ENCODE data around the gene NEUROD1.

NEUROD1 gene

DNA sequence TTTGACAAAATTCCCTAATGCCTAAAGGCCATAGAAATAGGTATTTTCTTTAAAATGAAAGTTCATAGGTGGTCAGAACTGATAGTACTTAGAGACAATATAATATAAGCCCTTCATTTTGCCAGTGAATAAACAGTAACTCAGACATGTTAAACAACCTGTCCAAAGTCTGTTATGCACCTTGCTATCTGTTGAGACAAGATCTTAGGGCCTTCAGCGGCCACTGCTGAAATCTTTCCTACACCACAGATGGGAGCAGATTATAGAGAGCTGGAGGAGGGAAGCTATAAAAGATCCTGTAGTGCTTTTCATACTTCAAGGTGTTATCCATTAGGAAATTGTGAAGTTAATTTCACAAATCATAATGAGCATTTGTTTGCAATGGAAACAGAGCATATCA, 37.2 kb downstream of the NEUROD1 start:
- TF ChIP-seq, protein P1, sequence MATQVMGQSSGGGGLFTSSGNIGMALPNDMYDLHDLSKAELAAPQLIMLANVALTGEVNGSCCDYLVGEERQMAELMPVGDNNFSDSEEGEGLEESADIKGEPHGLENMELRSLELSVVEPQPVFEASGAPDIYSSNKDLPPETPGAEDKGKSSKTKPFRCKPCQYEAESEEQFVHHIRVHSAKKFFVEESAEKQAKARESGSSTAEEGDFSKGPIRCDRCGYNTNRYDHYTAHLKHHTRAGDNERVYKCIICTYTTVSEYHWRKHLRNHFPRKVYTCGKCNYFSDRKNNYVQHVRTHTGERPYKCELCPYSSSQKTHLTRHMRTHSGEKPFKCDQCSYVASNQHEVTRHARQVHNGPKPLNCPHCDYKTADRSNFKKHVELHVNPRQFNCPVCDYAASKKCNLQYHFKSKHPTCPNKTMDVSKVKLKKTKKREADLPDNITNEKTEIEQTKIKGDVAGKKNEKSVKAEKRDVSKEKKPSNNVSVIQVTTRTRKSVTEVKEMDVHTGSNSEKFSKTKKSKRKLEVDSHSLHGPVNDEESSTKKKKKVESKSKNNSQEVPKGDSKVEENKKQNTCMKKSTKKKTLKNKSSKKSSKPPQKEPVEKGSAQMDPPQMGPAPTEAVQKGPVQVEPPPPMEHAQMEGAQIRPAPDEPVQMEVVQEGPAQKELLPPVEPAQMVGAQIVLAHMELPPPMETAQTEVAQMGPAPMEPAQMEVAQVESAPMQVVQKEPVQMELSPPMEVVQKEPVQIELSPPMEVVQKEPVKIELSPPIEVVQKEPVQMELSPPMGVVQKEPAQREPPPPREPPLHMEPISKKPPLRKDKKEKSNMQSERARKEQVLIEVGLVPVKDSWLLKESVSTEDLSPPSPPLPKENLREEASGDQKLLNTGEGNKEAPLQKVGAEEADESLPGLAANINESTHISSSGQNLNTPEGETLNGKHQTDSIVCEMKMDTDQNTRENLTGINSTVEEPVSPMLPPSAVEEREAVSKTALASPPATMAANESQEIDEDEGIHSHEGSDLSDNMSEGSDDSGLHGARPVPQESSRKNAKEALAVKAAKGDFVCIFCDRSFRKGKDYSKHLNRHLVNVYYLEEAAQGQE (IDR thresholded peaks at IDR 0.05; ENCODE audit: insufficient read depth in 1 of 2, low read depth in 2 of 2, low read length in 2 of 2) = no peak
- TF ChIP-seq TAF1 (IDR thresholded peaks at IDR 0.05; ENCODE audit: borderline replicate concordance, insufficient read depth, low read length) (no peak), POLR2AphosphoS5 (IDR thresholded peaks at IDR 0.05; ENCODE audit: low read depth, low read length) (no peak), SIN3A (IDR thresholded peaks at IDR 0.05; ENCODE audit: borderline replicate concordance, insufficient read depth, low read length) (no peak), FOXP2 (optimal IDR thresholded peaks at IDR 0.05; ENCODE audit: borderline replicate concordance, extremely low read depth, extremely low read length, insufficient read depth) (no peak)

- TF ChIP-seq POLR2AphosphoS5 (IDR thresholded peaks at IDR 0.05; ENCODE audit: low read depth, low read length) (no peak), FOXP2 (optimal IDR thresholded peaks at IDR 0.05; ENCODE audit: borderline replicate concordance, extremely low read depth, extremely low read length, insufficient read depth) (no peak), SIN3A (IDR thresholded peaks at IDR 0.05; ENCODE audit: borderline replicate concordance, insufficient read depth, low read length) (no peak), TAF1 (IDR thresholded peaks at IDR 0.05; ENCODE audit: borderline replicate concordance, insufficient read depth, low read length) (no peak)
- TF ChIP-seq, protein P1 (IDR thresholded peaks at IDR 0.05; ENCODE audit: insufficient read depth in 1 of 2, low read depth in 2 of 2, low read length in 2 of 2) = no peak
Observed at GRCh38 chr2:181642086-181642485, 38.2 kb downstream of the NEUROD1 start.

DNA sequence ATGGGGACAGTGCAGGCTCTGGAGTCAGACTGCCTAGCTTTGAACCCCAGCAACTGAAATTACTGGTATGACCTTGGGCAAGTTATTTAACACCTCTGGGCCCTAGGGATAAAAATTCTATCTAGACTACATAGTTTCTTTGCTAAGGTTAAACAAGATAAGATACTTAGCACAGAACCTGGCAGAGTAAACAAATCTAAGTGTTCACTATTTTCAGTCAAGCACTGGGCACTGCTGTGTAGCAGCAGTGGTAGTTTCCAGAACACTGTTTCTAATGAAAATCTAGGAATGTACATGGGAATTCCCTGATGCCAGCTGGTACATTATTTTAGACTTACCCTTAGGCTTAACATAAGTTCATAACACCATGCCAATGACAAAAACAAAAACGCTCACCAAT, 40.6 kb downstream of the NEUROD1 start:
- TF ChIP-seq, protein P1 (IDR thresholded peaks at IDR 0.05; ENCODE audit: insufficient read depth in 1 of 2, low read depth in 2 of 2, low read length in 2 of 2) = no peak
- TF ChIP-seq TAF1 (IDR thresholded peaks at IDR 0.05; ENCODE audit: borderline replicate concordance, insufficient read depth, low read length) (no peak), FOXP2 (optimal IDR thresholded peaks at IDR 0.05; ENCODE audit: borderline replicate concordance, extremely low read depth, extremely low read length, insufficient read depth) (no peak), SIN3A (IDR thresholded peaks at IDR 0.05; ENCODE audit: borderline replicate concordance, insufficient read depth, low read length) (no peak), POLR2AphosphoS5 (IDR thresholded peaks at IDR 0.05; ENCODE audit: low read depth, low read length) (no peak)

DNA sequence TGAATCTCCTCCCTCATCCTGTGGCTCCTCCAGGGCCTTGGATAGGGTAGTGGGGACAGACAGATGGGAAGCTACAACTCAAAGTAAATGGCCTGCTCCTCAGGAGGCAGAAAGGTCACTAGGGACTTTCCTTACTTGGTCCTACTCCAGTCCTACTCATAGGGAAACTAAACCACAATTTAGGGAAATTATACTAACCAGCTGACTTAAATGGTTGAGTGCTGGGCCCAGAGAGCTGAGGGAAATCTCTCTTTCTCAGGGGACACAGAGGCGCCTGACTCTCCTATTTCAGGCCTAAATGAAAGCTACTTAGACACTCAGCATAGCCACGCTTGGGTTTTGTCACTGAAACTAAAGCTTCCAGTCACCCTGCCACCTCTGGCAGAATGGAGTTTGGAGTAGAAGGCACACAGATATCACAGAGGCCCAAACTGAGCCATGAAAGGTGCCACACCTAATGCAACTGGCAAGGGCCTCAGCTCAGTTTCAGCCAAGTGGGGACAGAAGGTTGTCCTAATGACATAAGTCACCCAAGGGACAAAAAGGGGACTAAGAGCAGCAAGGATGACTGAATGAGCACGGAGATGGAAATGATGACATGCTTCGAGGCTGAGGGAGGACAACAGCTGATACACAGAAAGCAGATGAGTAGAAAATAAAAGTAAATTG, 47.5 kb downstream of the NEUROD1 start:
- TF ChIP-seq POLR2AphosphoS5 (IDR thresholded peaks at IDR 0.05; ENCODE audit: low read depth, low read length) (no peak), SIN3A (IDR thresholded peaks at IDR 0.05; ENCODE audit: borderline replicate concordance, insufficient read depth, low read length) (no peak), TAF1 (IDR thresholded peaks at IDR 0.05; ENCODE audit: borderline replicate concordance, insufficient read depth, low read length) (no peak), FOXP2 (optimal IDR thresholded peaks at IDR 0.05; ENCODE audit: borderline replicate concordance, extremely low read depth, extremely low read length, insufficient read depth) (no peak)
- TF ChIP-seq, protein P1 (IDR thresholded peaks at IDR 0.05; ENCODE audit: insufficient read depth in 1 of 2, low read depth in 2 of 2, low read length in 2 of 2) = no peak
